ENCODE measurements around the gene MRPL32.

GRCh38 chr7:42960762-42961161, 28.6 kb downstream of the MRPL32 start:
- TF ChIP-seq CREB5 (CRISPR knock-in tag; IDR thresholded peaks at IDR 0.05; ENCODE audit: low read depth) (no peak), ZFP3 (CRISPR knock-in tag; IDR thresholded peaks at IDR 0.05) (no peak), RARB (CRISPR knock-in tag; IDR thresholded peaks at IDR 0.05) (no peak), OSR1 (CRISPR knock-in tag; IDR thresholded peaks at IDR 0.05) (no peak), POU6F1 (CRISPR knock-in tag; IDR thresholded peaks at IDR 0.05; ENCODE audit: borderline replicate concordance, low read depth) (no peak), PATZ1 (CRISPR knock-in tag; IDR thresholded peaks at IDR 0.05; ENCODE audit: borderline replicate concordance) (no peak), BACH2 (CRISPR knock-in tag; IDR thresholded peaks at IDR 0.05; ENCODE audit: borderline replicate concordance) (no peak), TOX (CRISPR knock-in tag; IDR thresholded peaks at IDR 0.05; ENCODE audit: borderline replicate concordance) (no peak), ZC3H10 (CRISPR knock-in tag; IDR thresholded peaks at IDR 0.05) (no peak), ZNF8 (CRISPR knock-in tag; IDR thresholded peaks at IDR 0.05) (no peak), ESRRG (CRISPR knock-in tag; IDR thresholded peaks at IDR 0.05) (no peak), ARNTL (CRISPR knock-in tag; IDR thresholded peaks at IDR 0.05; ENCODE audit: borderline replicate concordance, low read depth) (no peak), CSDC2 (CRISPR knock-in tag; IDR thresholded peaks at IDR 0.05) (no peak)
